Measurements from ENCODE around the gene USP3.
"Not testable (repeated sequence)": the region's sequence is repeated elsewhere in the genome, so short reads cannot be mapped to it uniquely, and the experiment has no call there.

The USP3 gene

GRCh38 chr15:63617627-63618026 is 113.2 kb downstream of the USP3 start:
- not testable (repeated sequence) for DNase-seq

- DNase-seq, result not testable (repeated sequence)
Observed at GRCh38 chr15:63620760-63621159, 116.4 kb downstream of the USP3 start.

- DNase-seq, result no peak
Observed at GRCh38 chr15:63623232-63623969, 119.0 kb downstream of the USP3 start.

- DNase-seq, result no peak
Observed at GRCh38 chr15:63626955-63627354, 122.6 kb downstream of the USP3 start.

- no peak for DNase-seq
Observed at GRCh38 chr15:63628123-63628822, 123.9 kb downstream of the USP3 start.

GRCh38 chr15:63630036-63630751 is 125.8 kb downstream of the USP3 start:
- DNase-seq, result no peak

- DNase-seq, result no peak
Observed at GRCh38 chr15:63633312-63633711, 128.9 kb downstream of the USP3 start.

- no peak for DNase-seq
Observed at GRCh38 chr15:63634154-63634553, 129.8 kb downstream of the USP3 start.

GRCh38 chr15:63636518-63637061 is 132.2 kb downstream of the USP3 start:
- no peak for DNase-seq

GRCh38 chr15:63638839-63639238 is 134.4 kb downstream of the USP3 start:
- no peak for DNase-seq

- DNase-seq, result no peak
Observed at GRCh38 chr15:63640146-63640545, 135.8 kb downstream of the USP3 start.
